GM23248 (cell line): ENCODE results near the gene CLEC16A. TPM values are rescaled to one million over a fixed set of nuclear protein-coding genes. Genes with fewer than 3 reads are reported as not detected.

Source experiments
- DNase-seq: peaks from one replicate; pipeline ENCODE4 v3.0.0-alpha.2; 2015
- H2AFZ ChIP-seq: fragments of 200-600 bp; sonication (generic); 2 replicates; pipeline ENCODE4 v1.6.1; 2016; ENCODE audit warnings: antibody characterized with exemption
- H3F3A ChIP-seq: fragments of 200-600 bp; sonication (generic); 2 replicates; pipeline ENCODE4 v1.6.1; 2016; ENCODE audit warnings: mild to moderate bottlenecking, antibody characterized with exemption, mixed run types; ENCODE audit not compliant: insufficient read depth
- H3K27ac ChIP-seq: fragments of 200-600 bp; sonication (generic); 2 replicates; pipeline ENCODE4 v1.5.1; 2016; ENCODE audit warnings: mild to moderate bottlenecking
- H3K27me3 ChIP-seq: fragments of 200-600 bp; sonication (generic); replicated peaks from 2 replicates; pipeline ENCODE4 v1.6.1; 2016; ENCODE audit warnings: mild to moderate bottlenecking; ENCODE audit not compliant: insufficient read depth
- H3K36me3 ChIP-seq: fragments of 200-600 bp; sonication (generic); 2 replicates; pipeline ENCODE4 v1.6.1; 2016; ENCODE audit warnings: low read depth, mild to moderate bottlenecking
- H3K4me1 ChIP-seq: fragments of 200-600 bp; sonication (generic); 2 replicates; pipeline ENCODE4 v1.6.1; 2016; ENCODE audit warnings: mild to moderate bottlenecking; ENCODE audit not compliant: insufficient read depth
- H3K4me2 ChIP-seq: fragments of 200-600 bp; sonication (generic); one replicate; pipeline ENCODE4 v1.6.1; 2016; ENCODE audit warnings: mild to moderate bottlenecking; ENCODE audit not compliant: unreplicated experiment
- H3K4me3 ChIP-seq: fragments of 200-600 bp; sonication (generic); 2 replicates; pipeline ENCODE4 v1.5.1; 2016; ENCODE audit warnings: mild to moderate bottlenecking
- H3K79me2 ChIP-seq: fragments of 200-600 bp; sonication (generic); 2 replicates; pipeline ENCODE4 v1.6.1; 2016; ENCODE audit warnings: mild to moderate bottlenecking; ENCODE audit not compliant: insufficient read depth
- H3K9ac ChIP-seq: fragments of 200-600 bp; sonication (generic); 2 replicates; pipeline ENCODE4 v1.6.1; 2016; ENCODE audit warnings: mild to moderate bottlenecking
- H3K9me2 ChIP-seq: fragments of 200-600 bp; sonication (generic); 2 replicates; pipeline ENCODE4 v1.6.1; 2016; ENCODE audit warnings: mixed run types, mild to moderate bottlenecking, moderate library complexity; ENCODE audit not compliant: insufficient read depth
- H3K9me3 ChIP-seq: fragments of 200-600 bp; sonication (generic); one replicate; pipeline ENCODE4 v1.6.1; 2017; ENCODE audit warnings: low read depth
- H4K20me1 ChIP-seq: fragments of 200-600 bp; sonication (generic); 2 replicates; pipeline ENCODE4 v1.6.0; 2016; ENCODE audit not compliant: insufficient read depth
- EZH2 ChIP-seq: fragments of 200-600 bp; sonication (generic); IDR thresholded peaks from 2 replicates; pipeline ENCODE4 v1.6.1; 2018; ENCODE audit warnings: antibody characterized with exemption, mild to moderate bottlenecking; ENCODE audit not compliant: insufficient read depth, poor library complexity, severe bottlenecking
- EZH2phosphoT487 ChIP-seq: fragments of 200-600 bp; sonication (generic); IDR thresholded peaks from 2 replicates; pipeline ENCODE4 v1.6.1; 2018; ENCODE audit warnings: antibody characterized with exemption, moderate library complexity, mild to moderate bottlenecking, low read depth; ENCODE audit not compliant: insufficient read depth
- WGBS, 2 experiments: methylation state at CpG; one replicate each; pipeline ENCODE4 v1.1.6; 2015 to 2017; ENCODE audit warnings: low lambda C conversion rate in 2 of 2, low coverage in 1 of 2; ENCODE audit errors: missing lambda C conversion rate in 2 of 2; 5-methylcytosine and 5-hydroxymethylcytosine counted together
- in situ Hi-C: fragments of 300-500 bp; cut with MboI; formaldehyde crosslinking; loops from 2 replicates; pipeline ENCODE4 v1.15.0; 2020
- polyA plus RNA-seq: library from polyadenylated mRNA; unstranded; fragments of >200 nt; fragmentation: Nextera tagmentation; extraction: Ambion mirVana; gene quantifications from 2 replicates; pipeline ENCODE4 v1.2.1, GENCODE V29; 2016
- total RNA-seq: library from RNA; depleted of rRNA; stranded (reverse); fragments of >200 nt; shearing (Covaris generic); gene quantifications from 2 replicates; pipeline ENCODE4 v1.2.3, GENCODE V29; 2014

CLEC16A gene
- total and polyA plus RNA-seq, 2 experiments from 2014 or later: 13.2 to 21.4 TPM

DNA sequence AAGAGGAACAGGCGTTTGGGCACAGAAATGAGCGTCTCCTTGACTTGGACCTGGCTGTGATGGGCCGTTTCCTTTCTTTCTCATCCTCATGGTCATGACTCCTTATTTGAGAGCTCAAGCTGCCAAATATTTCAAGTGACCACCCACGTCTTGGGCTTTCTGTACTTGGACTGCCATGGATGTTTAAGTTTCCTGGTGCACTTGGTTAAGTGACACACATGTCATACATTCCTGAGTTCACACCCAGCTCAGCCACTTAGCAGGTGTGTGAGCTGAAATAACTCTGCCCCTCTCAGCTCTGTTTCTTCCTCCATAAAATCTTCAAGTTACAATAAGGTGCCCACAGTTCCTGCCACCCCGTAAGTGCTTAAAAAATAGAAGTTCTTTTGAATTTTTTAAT lies 114.5 kb downstream of the CLEC16A start:
- no peak overlapping the region for H3K4me3 ChIP-seq

DNA sequence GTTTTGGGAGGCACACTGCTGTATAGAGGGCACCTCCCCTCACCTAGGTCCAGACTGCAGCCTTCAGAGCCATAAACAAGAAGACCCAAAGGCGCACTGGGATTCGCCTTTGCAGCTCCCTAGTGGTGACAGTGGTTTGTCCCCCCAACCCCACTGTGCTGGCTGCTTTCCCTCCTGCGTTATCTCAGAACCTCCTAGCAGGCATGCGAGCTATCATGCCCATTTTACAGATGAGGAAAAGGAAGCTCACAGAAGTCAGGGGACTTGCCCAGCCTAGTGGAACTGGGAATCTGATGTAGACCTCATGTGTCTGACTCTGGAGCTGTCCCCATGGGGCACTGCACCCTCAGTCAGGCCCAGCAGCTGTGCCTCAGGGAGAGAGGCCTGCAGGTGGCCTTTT lies 115.2 kb downstream of the CLEC16A start:
- no peaks in the 10 kb centered on the region for H3K9me3 ChIP-seq
- H3K36me3 ChIP-seq: no peaks in the 10 kb centered on the region
- no peaks in the 10 kb centered on the region for H3K27me3 ChIP-seq
- H3K9ac ChIP-seq: no peak overlapping the region
- no peaks in the 10 kb centered on the region for H3F3A ChIP-seq
- H3K4me2 ChIP-seq: no peak overlapping the region
- H3K79me2 ChIP-seq: no peaks in the 10 kb centered on the region
- TF ChIP-seq EZH2phosphoT487 (no peak), EZH2 (no peak)
- H3K27ac ChIP-seq: no peak overlapping the region
- no peaks in the 10 kb centered on the region for H4K20me1 ChIP-seq
- no peaks in the 10 kb centered on the region for H3K9me2 ChIP-seq
- H3K4me1 ChIP-seq: no peaks in the 10 kb centered on the region
- 98 to 100% methylated on average over 4 of the region's 4 CpGs for WGBS, 2 experiments
- in situ Hi-C loops: no loop called here
- no peak for DNase-seq
- H2AFZ ChIP-seq: no peak overlapping the region
- no peak overlapping the region for H3K4me3 ChIP-seq

More for the DNA sequence above, 114.5 kb downstream of the CLEC16A start:
- H3K27ac ChIP-seq: no peak overlapping the region
- no peak for DNase-seq
- H3K9ac ChIP-seq: no peak overlapping the region
- H3K4me2 ChIP-seq: no peak overlapping the region
- no peak for TF ChIP-seq EZH2phosphoT487
- no peak for TF ChIP-seq EZH2
- no peaks in the 10 kb centered on the region for H3F3A ChIP-seq
- H3K27me3 ChIP-seq: no peaks in the 10 kb centered on the region
- no peaks in the 10 kb centered on the region for H3K79me2 ChIP-seq
- in situ Hi-C loops: no loop called here
- H3K36me3 ChIP-seq: no peaks in the 10 kb centered on the region
- no peaks in the 10 kb centered on the region for H4K20me1 ChIP-seq
- H2AFZ ChIP-seq: no peak overlapping the region
- no peaks in the 10 kb centered on the region for H3K9me3 ChIP-seq
- no peaks in the 10 kb centered on the region for H3K4me1 ChIP-seq
- 92 to 95% methylated on average over 5 of the region's 5 CpGs for WGBS, 2 experiments
- H3K9me2 ChIP-seq: no peaks in the 10 kb centered on the region

DNA sequence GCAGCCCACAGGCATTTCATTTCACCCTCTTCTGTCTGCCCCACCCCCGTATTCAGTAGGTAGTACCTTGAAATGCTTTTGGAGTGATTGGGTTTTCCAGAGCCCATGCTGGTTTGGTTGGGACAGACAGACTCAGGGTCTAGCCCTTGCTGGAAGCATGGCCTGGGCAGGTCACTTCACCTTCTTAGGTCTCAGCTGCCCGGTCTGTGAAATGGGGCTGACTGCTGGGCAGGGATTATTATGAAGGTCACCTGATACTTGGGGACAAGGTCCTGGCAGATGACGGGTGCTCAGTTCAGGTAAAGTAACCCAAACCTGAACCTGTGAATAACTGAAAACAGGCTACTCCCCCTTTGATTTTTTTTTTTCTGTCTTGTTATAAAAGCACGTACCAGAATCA lies 116.0 kb downstream of the CLEC16A start:
- Histone ChIP-seq H3F3A (no peaks in the 10 kb centered on the region), H3K4me2 (no peak overlapping the region), H3K4me1 (no peaks in the 10 kb centered on the region), H3K9me3 (no peaks in the 10 kb centered on the region), H3K4me3 (no peak overlapping the region), H3K27ac (no peak overlapping the region), H2AFZ (no peak overlapping the region), H3K9me2 (no peaks in the 10 kb centered on the region), H3K9ac (no peak overlapping the region), H3K79me2 (no peaks in the 10 kb centered on the region), H4K20me1 (no peaks in the 10 kb centered on the region), H3K36me3 (no peaks in the 10 kb centered on the region), H3K27me3 (no peaks in the 10 kb centered on the region)
- DNase-seq: no peak
- in situ Hi-C loops: no loop called here
- TF ChIP-seq EZH2: no peak
- 96 to 98% methylated on average over 4 of the region's 4 CpGs for WGBS, 2 experiments

DNA sequence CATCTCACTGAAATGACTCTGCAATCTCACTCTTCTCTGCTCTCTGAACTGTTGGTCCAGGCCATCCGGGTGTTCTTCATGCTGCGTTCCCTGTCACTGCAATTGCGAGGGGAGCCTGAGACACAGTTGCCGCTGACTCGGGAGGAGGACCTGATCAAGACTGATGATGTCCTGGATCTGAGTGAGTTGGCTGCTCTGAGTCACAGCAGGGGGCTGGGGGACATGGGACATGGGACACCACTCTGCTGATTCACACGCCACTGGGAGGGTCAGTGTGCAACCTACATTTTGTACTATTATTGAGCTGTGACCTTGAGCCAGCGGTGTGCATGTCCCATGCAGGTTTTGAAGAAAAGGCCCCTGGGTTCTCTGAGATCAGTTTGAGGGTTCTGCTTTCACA lies 116.5 kb downstream of the CLEC16A start:
- 97 to 98% methylated on average over 7 of the region's 7 CpGs for WGBS, 2 experiments

DNA sequence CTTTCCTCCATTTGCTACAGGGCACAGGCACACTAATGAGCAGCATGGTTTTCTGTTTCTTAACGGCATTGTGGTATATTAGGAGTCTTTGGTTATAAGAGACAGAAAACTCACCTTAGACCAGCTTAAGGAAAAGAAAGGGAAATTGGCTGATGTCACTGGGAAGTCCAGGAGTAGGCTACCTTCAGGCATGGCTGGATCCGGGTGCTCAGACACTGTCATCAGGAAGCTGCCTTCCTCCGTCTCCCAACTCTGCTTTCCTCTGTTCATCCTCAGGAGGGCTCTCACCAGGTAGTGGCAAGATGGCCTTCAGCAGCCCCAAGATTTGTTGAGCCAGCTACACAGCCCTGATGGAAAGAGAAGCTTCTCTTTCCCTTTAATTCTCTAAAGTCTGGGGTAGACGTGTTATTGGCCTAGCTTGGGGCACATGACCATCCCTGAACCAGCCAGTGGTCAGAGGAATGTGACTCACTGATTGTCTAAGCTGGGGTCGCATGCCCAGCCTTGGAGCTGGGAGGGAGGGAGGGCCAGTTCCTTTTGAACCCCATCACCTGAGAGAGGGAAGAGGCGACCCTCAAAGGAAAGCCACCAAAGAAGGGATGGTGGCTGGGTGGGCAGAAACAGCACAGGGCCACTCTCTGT lies 117.4 kb downstream of the CLEC16A start:
- Histone ChIP-seq H3K9me2 (no peaks in the 10 kb centered on the region), H3K27ac (no peak overlapping the region), H3K9me3 (no peaks in the 10 kb centered on the region), H3K79me2 (no peaks in the 10 kb centered on the region), H4K20me1 (no peaks in the 10 kb centered on the region), H3K27me3 (no peaks in the 10 kb centered on the region), H3K9ac (no peak overlapping the region), H3K4me2 (no peak overlapping the region), H3K4me3 (no peak overlapping the region), H3F3A (no peaks in the 10 kb centered on the region), H2AFZ (no peak overlapping the region), H3K4me1 (no peaks in the 10 kb centered on the region), H3K36me3 (no peaks in the 10 kb centered on the region)
- WGBS, 2 experiments: 82 to 91% methylated on average over 6 of the region's 6 CpGs
- in situ Hi-C loops: no loop called here
- DNase-seq: no peak
- TF ChIP-seq EZH2phosphoT487 (no peak), EZH2 (no peak)

More for the DNA sequence above, 116.5 kb downstream of the CLEC16A start:
- Histone ChIP-seq H4K20me1 (no peaks in the 10 kb centered on the region), H3K27me3 (no peaks in the 10 kb centered on the region), H3K36me3 (no peaks in the 10 kb centered on the region), H3K79me2 (no peaks in the 10 kb centered on the region), H3K4me2 (no peak overlapping the region), H3K4me3 (no peak overlapping the region), H3K9me3 (no peaks in the 10 kb centered on the region), H2AFZ (no peak overlapping the region), H3K9me2 (no peaks in the 10 kb centered on the region), H3K9ac (no peak overlapping the region), H3K4me1 (no peaks in the 10 kb centered on the region), H3F3A (no peaks in the 10 kb centered on the region), H3K27ac (no peak overlapping the region)
- no peak for DNase-seq
- in situ Hi-C loops: no loop called here
- TF ChIP-seq EZH2: no peak
- no peak for TF ChIP-seq EZH2phosphoT487
